Stimulated activated CD4-positive, alpha-beta T cell treated with anti-CD3 and anti-CD28 coated beads, TNF-alpha, amount 100 ng/mL, for 4 hours (primary cell): ENCODE results near the gene NTRK2.

ENCODE experiments used
- DNase-seq, 3 experiments: peaks; one replicate each; pipeline ENCODE4 v3.0.0-alpha.2; 2020; ENCODE audit warnings: low read depth in 3 of 3

Gene NTRK2

GRCh38 chr9:84780385-84780784 is 110.9 kb downstream of the NTRK2 start:
- no peak for DNase-seq

GRCh38 chr9:84781458-84781857 is 111.9 kb downstream of the NTRK2 start:
- no peak for DNase-seq

DNA sequence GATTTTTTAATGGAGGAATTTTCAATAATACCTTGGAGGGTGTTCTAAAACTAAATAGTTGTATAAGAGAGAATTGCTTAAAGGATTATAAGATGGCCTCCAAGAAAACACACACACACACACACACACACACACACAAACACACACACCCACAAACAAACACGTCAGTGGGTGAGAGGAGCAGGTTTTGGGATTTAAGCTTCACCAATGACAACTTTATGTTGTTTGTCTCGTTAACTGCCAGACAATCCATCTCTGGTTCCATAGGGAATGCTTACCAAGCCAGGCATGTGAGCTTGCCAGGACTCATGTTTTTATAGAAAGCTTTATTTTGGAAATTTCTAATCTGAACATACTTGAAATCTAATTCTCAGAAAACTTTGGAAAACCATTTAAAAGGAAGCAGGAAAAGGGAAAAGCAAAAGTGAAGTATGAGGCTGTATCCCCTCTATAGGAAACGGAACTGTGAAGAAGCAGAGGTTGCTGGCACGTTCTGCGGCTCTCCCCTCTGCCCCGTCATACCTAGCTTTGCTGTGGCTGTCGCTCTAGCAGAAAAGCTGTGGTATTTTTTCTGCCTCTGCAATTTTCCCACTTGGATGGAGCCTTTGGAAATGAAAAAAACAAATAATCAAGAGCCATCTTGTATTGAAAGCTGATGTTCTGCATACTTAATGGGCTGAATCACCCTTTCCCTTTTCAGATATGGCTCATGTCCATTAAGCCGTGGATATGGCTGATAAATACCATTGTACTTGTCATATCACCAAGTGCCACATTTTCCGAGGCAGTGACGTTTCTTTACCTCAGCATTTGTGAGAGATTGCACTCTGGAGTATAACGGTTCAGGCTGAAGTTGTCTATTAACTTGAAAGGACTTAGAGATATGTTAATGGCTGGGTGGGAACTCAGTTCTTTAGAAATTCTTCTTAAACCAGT is 112.7 kb downstream of the NTRK2 start:
- DNase-seq = no peak

DNA sequence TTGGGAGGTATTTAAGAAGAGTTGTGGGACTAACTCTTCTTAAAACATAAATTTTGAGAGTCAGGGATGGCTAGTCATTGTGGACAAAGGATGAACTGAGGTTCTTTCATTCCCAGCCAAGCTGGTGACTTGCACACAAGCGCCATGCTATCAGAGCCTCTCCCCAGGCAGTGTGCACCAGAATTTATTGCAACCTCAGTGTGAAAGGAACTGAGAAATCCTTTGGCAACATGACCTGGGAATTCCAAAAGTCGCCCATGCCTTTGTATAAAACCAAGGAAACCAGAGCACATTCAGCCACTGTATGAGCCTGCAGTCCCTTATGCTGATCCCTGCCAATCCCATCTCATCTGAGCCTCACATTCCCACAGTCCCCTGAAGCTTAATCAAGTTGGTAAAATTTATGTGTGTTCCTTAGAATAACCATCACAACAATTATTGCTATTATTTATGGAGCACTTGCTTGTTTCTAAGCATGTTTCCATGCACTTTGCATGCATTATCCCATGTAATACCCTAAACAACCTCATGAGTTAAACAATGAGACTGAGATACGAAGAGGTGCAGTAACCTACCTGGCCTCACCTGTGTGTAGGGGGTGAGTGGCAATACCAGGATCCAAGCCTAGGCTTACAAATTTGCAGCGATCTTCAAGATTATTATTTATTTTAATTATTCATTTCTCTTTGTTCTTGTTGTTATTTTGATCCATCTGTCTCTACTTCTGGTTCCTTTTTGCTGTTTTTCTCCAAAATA is 116.4 kb downstream of the NTRK2 start:
- no peak for DNase-seq

DNA sequence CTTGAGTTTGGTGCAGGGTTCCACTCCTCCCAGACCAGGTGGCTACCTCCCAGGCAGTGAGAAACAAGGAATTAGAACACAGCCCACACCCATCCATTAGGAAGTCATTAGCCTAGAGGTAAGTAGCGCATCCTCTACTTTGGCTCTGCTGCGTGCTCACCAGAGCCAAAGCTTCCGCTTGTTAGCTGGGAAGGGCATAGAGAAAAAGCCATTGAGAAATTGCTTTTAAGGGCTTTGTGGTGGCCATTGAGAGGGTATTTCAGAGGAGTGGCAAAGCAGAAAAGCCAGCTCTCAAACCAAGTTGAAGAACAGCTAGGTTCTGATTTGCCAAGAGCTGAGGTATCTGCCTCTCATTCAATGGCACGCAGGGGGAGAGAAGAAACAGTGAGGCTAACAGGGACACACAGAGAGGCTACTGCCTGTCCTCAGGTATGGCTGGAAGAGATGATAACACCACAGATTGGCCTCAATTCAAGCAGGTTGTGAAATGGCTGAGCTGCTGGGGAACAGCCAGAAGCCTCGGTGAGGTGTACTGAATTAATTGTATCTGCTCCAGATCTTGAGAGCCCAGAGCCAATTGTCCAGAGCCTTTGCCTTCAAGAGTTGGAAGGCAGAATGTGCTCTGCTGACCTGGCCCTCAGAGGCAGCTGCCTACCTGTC is 119.4 kb downstream of the NTRK2 start:
- no peak for DNase-seq

- DNase-seq = no peak
Observed at GRCh38 chr9:84789463-84789830, 119.9 kb downstream of the NTRK2 start.

- DNase-seq = no peak
Observed at GRCh38 chr9:84791643-84792042, 122.1 kb downstream of the NTRK2 start.

- no peak for DNase-seq
Observed at GRCh38 chr9:84793251-84793650, 123.7 kb downstream of the NTRK2 start.

DNA sequence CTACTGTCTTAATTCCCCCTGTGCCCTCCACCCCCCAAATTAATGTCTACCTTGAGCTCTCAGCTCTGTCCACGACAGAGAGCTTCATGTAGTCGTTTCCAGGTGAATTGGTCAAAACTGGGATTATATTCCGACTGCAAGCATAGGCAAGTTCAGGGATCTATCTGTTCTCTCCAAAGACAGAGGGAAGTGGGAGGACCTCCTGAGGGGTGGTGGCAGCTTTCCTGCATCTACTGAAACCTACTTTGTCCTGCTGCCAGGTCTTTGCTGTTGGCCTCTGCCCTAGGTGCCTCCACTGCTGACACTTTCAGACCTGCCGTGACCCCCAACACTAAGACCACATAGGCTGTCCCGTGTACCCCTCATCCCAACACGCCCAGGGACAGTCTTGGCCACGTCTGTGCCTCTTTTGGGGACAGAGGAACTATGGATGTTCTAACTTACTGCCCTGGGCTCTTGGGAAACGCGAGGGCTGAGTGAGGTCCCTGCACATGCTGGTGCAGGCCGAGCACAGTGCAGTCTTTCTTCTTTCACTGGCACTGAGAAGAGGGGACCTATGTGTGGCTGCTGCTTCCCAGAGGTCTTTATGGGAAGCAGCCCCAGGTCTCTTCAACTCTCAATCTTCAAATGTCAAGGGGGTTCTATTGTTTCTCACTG is 125.6 kb downstream of the NTRK2 start:
- DNase-seq = no peak

DNA sequence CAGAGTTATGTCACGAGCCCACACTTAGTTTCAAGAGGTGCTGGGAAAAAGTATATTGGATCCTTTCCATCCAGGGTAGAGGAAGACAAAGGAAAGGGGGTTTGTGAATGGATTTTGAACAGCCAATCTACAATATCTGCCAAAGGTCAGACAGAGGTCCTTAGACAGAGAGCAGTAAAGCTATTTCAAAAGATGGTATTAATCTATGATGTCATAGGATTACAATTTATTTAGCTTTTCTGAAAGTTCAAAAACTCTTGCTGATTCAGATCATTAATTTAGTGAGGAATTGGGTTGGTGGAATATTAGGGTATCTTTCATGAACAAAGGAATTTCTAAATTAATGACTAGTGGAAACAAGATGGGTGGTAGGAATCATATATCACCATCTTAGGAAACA is 126.9 kb downstream of the NTRK2 start:
- DNase-seq = no peak

GRCh38 chr9:84799251-84799650 is 129.7 kb downstream of the NTRK2 start:
- no peak for DNase-seq

- no peak for DNase-seq
Observed at GRCh38 chr9:84804951-84805694, 135.6 kb downstream of the NTRK2 start.

DNA sequence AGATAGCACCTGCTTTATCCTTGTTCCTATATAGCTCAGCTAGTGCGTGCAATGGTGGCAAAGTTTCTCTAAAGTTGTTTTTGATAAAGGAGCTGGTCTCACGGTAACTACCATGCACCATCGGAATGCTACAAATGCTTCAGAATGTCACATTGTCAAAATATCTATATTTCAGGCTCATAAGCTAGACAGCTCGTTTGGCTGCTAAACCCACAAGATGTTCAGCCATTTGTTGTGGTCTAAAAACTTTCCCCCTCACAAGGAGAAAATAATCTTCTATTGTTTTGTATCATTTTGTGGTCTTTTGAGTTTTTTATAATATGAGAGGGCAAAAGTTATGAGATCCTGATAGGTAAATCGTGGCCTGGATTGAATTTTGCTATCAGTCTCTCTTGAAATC is 137.9 kb downstream of the NTRK2 start:
- no peak for DNase-seq

DNA sequence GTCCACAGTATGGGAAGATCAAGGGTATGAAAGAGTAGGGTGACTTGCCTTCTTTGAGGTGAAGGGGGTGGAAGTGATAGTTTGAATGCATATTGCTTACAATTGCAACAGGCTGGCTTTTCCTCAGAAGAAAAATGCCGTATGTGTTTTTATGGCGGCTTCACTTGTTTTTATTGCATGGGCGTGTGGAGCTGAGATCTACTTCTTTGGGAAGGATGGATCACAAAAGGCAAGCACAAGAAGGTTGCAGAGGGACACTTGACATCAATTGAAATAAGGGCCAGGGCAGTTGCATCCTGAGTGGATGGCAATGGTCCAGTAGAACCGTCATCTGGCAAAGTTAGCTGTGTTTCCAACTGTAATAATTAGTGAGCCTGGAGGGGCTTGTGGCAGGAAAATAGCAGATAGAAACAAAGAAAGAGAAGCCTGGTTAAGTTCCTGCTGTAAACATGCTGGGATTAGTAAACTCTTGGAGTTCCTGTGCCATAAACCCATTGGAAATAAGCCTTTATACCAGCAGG is 138.4 kb downstream of the NTRK2 start:
- DNase-seq = no peak

GRCh38 chr9:84808416-84808815 is 138.9 kb downstream of the NTRK2 start:
- no peak for DNase-seq

GRCh38 chr9:84811072-84811750 is 141.7 kb downstream of the NTRK2 start:
- DNase-seq = no peak

DNA sequence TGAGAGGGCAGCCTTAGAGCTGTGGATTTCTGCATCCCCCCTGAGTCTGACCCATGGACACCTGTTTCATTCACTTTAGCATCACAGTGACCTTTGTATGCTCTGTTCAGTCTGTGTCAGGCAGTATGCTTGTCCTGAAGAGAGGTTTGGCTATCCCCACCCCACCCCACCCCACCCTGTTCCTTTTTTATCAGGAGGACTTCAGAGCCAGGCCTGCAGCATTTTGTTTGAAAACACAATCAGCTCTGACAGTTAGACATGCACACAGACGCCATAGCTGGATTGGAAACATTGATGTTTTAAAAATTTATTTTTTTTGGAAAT is 142.2 kb downstream of the NTRK2 start:
- DNase-seq = no peak

- DNase-seq = no peak
Observed at GRCh38 chr9:84812355-84812754, 142.8 kb downstream of the NTRK2 start.

GRCh38 chr9:84812847-84813246 is 143.3 kb downstream of the NTRK2 start:
- no peak for DNase-seq

GRCh38 chr9:84815554-84815953 is 146.0 kb downstream of the NTRK2 start:
- no peak for DNase-seq

DNA sequence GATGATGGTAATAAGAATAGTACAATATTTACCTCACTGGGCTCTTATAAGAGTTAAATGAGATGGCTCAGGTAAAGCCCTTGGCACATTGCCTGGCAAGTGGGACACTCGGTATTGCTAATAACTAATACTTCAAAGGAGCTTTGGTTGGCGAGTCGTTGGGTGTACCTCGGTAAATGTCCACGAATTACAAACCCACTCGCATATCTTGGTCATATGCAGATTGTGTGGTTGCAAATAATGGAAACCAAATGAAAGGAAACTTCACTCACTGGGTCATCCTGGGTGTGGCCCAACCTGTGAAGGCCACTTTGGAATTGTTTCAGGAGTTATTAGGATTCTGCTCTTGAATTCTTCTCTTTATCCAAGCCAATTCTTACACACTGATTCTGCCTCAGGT is 147.5 kb downstream of the NTRK2 start:
- DNase-seq = no peak
